Uterus (tissue), 4 donors: ENCODE results near the gene GPR162. TPM values are rescaled to one million over a fixed set of nuclear protein-coding genes. Genes with fewer than 3 reads are reported as not detected.

Experiments
- DNase-seq, 2 donors: peaks; one replicate each; pipeline ENCODE4 v3.0.0-alpha.2; 2019 to 2020
- H3K27ac ChIP-seq, 2 donors: fragments of 200-600 bp; sonication (generic); 1 replicate in 1 of 2; 2 replicates in 1 of 2; pipeline ENCODE4 v1.5.1; 2016 to 2018
- H3K27me3 ChIP-seq, 2 donors: fragments of 200-600 bp; sonication (generic); one replicate each; pipeline ENCODE4 v1.5.1; 2018 to 2019; ENCODE audit warnings: control low read depth in 1 of 2
- H3K36me3 ChIP-seq, 2 donors: fragments of 200-600 bp; sonication (generic); one replicate each; pipeline ENCODE4 v1.5.1; 2019; ENCODE audit warnings: control low read depth in 1 of 2
- H3K4me1 ChIP-seq, 2 donors: fragments of 200-600 bp; sonication (generic); one replicate each; pipeline ENCODE4 v1.5.1; 2018 to 2019; ENCODE audit warnings: control low read depth in 1 of 2
- H3K4me3 ChIP-seq, 2 donors: fragments of 200-600 bp; sonication (generic); 1 replicate in 1 of 2; 2 replicates in 1 of 2; pipeline ENCODE4 v1.5.1; 2018 to 2019; ENCODE audit warnings: mild to moderate bottlenecking in 1 of 2
- H3K9me3 ChIP-seq, 2 donors: fragments of 200-600 bp; sonication (generic); one replicate each; pipeline ENCODE4 v1.5.1; 2019; ENCODE audit warnings: control low read depth in 1 of 2
- POLR2A ChIP-seq, 2 donors: fragments of 450-650 bp; IDR thresholded peaks; one replicate each; pipeline ENCODE4 v1.6.1; 2016; ENCODE audit warnings: antibody characterized with exemption in 2 of 2, mild to moderate bottlenecking in 1 of 2, moderate library complexity in 1 of 2
- intact Hi-C: fragments of 100-400 bp; cut with DNase I; formaldehyde crosslinking; loops from one replicate; pipeline ENCODE4 v1.15.1; 2023; ENCODE audit warnings: low total_unique reads
- total RNA-seq, 4 donors: library from RNA; depleted of rRNA in 3 of 4; stranded (reverse); fragments of >200 nt in 3 of 4; gene quantifications; one replicate each; pipeline versions ENCODE4 v1.1.0 to v1.2.4, GENCODE V29; 2014 to 2023
- TF ChIP-seq, protein P1 (sequence below), 4 experiments: fragments of 200-600 bp in 2 of 4; fragments of 450-650 bp in 2 of 4; sonication (generic) in 2 of 4; IDR thresholded peaks; one replicate each; pipeline ENCODE4 v1.5.1; 2016 to 2019; ENCODE audit warnings: antibody characterized with exemption in 4 of 4, mild to moderate bottlenecking in 2 of 4, moderate library complexity in 1 of 4
- donor health status: DM: yes; HTN: yes; CAD: no.

Gene GPR162
- total RNA-seq, 4 donors from 2014 or later, result 0.29 to 23.1 (median 3.4) TPM

- no peaks in the 10 kb centered on the region for H3K36me3 ChIP-seq
- H3K27ac ChIP-seq, result no peak overlapping the region
- H3K27me3 ChIP-seq, result no peaks in the 10 kb centered on the region
- peaks cover 0 to 6% of the 10 kb centered on the region in 2 donors for H3K4me1 ChIP-seq
- intact Hi-C loops, result no loop called here
- no peak overlapping the region for H3K4me3 ChIP-seq
- no peaks in the 10 kb centered on the region for H3K9me3 ChIP-seq
- DNase-seq, result no peak
- TF ChIP-seq, protein P1, sequence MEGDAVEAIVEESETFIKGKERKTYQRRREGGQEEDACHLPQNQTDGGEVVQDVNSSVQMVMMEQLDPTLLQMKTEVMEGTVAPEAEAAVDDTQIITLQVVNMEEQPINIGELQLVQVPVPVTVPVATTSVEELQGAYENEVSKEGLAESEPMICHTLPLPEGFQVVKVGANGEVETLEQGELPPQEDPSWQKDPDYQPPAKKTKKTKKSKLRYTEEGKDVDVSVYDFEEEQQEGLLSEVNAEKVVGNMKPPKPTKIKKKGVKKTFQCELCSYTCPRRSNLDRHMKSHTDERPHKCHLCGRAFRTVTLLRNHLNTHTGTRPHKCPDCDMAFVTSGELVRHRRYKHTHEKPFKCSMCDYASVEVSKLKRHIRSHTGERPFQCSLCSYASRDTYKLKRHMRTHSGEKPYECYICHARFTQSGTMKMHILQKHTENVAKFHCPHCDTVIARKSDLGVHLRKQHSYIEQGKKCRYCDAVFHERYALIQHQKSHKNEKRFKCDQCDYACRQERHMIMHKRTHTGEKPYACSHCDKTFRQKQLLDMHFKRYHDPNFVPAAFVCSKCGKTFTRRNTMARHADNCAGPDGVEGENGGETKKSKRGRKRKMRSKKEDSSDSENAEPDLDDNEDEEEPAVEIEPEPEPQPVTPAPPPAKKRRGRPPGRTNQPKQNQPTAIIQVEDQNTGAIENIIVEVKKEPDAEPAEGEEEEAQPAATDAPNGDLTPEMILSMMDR (IDR thresholded peaks at IDR 0.05), result no peak
- TF ChIP-seq POLR2A (IDR thresholded peaks at IDR 0.05), result no peak
These were observed 13.3 kb downstream of the GPR162 start for GRCh38 chr12:6834873-6835272.

- no peak for DNase-seq
- no peak overlapping the region for H3K27ac ChIP-seq
- intact Hi-C loops, result no loop called here
These were observed 15.2 kb downstream of the GPR162 start for GRCh38 chr12:6836851-6837250.

DNA sequence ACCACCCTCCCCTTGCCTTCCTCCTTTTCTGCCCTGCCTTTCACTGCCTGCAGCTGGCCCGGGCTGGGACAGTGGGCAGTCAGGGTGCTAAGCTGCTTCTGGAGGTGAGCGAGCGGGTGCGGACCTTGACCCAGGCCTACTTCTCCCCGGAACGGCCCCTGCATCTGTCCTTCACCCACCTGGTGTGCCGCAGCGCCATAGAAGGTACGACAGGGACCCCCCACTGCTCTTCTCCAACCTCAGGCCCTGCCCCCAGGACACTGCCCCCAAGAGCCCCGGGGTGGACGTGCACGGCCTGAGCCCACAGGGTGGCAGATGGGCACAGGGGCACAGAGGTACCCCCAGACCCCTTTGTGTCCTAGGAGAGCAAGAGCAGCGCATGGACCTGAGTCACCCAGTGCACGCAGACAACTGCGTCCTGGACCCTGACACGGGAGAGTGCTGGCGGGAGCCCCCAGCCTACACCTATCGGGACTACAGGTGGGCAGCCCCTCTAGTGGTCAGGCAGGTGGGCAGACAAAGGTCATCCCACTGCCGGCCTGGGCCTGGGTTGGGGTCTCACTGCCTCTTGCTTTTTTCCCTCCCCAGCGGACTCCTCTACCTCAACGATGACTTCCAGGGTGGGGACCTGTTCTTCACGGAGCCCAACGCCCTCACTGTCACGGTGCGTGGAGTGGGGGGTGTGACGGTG lies 15.9 kb downstream of the GPR162 start:
- no peak for TF ChIP-seq POLR2A (IDR thresholded peaks at IDR 0.05)
- TF ChIP-seq, protein P1 (IDR thresholded peaks at IDR 0.05), result no peak
- intact Hi-C loops, result no loop called here
- Histone ChIP-seq H3K9me3 (no peaks in the 10 kb centered on the region), H3K27me3 (no peaks in the 10 kb centered on the region), H3K4me1 (no peaks in the 10 kb centered on the region), H3K4me3 (no peak overlapping the region), H3K36me3 (no peaks in the 10 kb centered on the region), H3K27ac (no peak overlapping the region)
- DNase-seq, result no peak

More at GRCh38 chr12:6836851-6837250, 15.2 kb downstream of the GPR162 start:
- TF ChIP-seq, protein P1 (IDR thresholded peaks at IDR 0.05), result no peak
- no peak for TF ChIP-seq POLR2A (IDR thresholded peaks at IDR 0.05)
- Histone ChIP-seq H3K36me3 (no peaks in the 10 kb centered on the region), H3K4me3 (no peak overlapping the region), H3K4me1 (no peaks in the 10 kb centered on the region), H3K9me3 (no peaks in the 10 kb centered on the region), H3K27me3 (no peaks in the 10 kb centered on the region)

- Histone ChIP-seq H3K9me3 (no peaks in the 10 kb centered on the region), H3K4me1 (no peaks in the 10 kb centered on the region), H3K27ac (no peak overlapping the region), H3K27me3 (no peaks in the 10 kb centered on the region), H3K36me3 (no peaks in the 10 kb centered on the region), H3K4me3 (no peak overlapping the region)
- TF ChIP-seq, protein P1 (IDR thresholded peaks at IDR 0.05), result no peak
- no peak for TF ChIP-seq POLR2A (IDR thresholded peaks at IDR 0.05)
- DNase-seq, result no peak
- intact Hi-C loops, result no loop called here
These were observed 17.2 kb downstream of the GPR162 start for GRCh38 chr12:6838854-6839253.

- Histone ChIP-seq H3K27me3 (no peaks in the 10 kb centered on the region), H3K36me3 (no peaks in the 10 kb centered on the region), H3K9me3 (no peaks in the 10 kb centered on the region), H3K4me1 (no peaks in the 10 kb centered on the region), H3K27ac (no peak overlapping the region), H3K4me3 (no peak overlapping the region)
- no peak for DNase-seq
- TF ChIP-seq, protein P1 (IDR thresholded peaks at IDR 0.05), result no peak
- no peak for TF ChIP-seq POLR2A (IDR thresholded peaks at IDR 0.05)
- intact Hi-C loops, result no loop called here
These were observed 18.0 kb downstream of the GPR162 start for GRCh38 chr12:6839482-6840201.
